Progenitor cell of endocrine pancreas (in vitro differentiated cells): Measurements from ENCODE around the gene ADAMTS12. TPM values are rescaled to one million over a fixed set of nuclear protein-coding genes. Genes with fewer than 3 reads are reported as not detected.

Experiments used
- DNase-seq: peaks from one replicate; pipeline ENCODE4 v3.0.0; 2021; ENCODE audit warnings: low spot score; ENCODE audit not compliant: unreplicated experiment
- H3K27ac Mint-ChIP-seq: 2 replicates; pipeline ENCODE4 v1.8.0; 2021; ENCODE audit warnings: mild to moderate bottlenecking, moderate library complexity, mixed read lengths
- H3K27me3 Mint-ChIP-seq: 2 replicates; pipeline ENCODE4 v1.8.0; 2021; ENCODE audit warnings: mixed read lengths
- H3K36me3 Mint-ChIP-seq: 2 replicates; pipeline ENCODE4 v1.8.0; 2022; ENCODE audit warnings: mixed read lengths; ENCODE audit not compliant: insufficient read depth
- H3K4me1 Mint-ChIP-seq: 2 replicates; pipeline ENCODE4 v1.8.0; 2021; ENCODE audit warnings: low read depth, mixed read lengths
- H3K4me3 Mint-ChIP-seq: 2 replicates; pipeline ENCODE4 v1.8.0; 2021; ENCODE audit warnings: low read depth, mild to moderate bottlenecking, moderate library complexity, mixed read lengths
- H3K9me3 Mint-ChIP-seq: 2 replicates; pipeline ENCODE4 v1.8.0; 2021; ENCODE audit warnings: low read depth, mixed read lengths
- CTCF ChIP-seq: fragments of 200-600 bp; sonication (generic); IDR thresholded peaks from one replicate; pipeline ENCODE4 v1.5.0; 2021; ENCODE audit warnings: antibody characterized with exemption, mild to moderate bottlenecking; ENCODE audit not compliant: unreplicated experiment
- total RNA-seq: library from RNA; stranded (reverse); gene quantifications from 2 replicates; pipeline ENCODE4 v1.2.1, GENCODE V29; 2021

ADAMTS12 gene
- total RNA-seq, 1 donor from 2014 or later = 5.2 TPM

GRCh38 chr5:33530183-33531036 is 361.4 kb downstream of the ADAMTS12 start:
- no peak for TF ChIP-seq CTCF
- Mint-ChIP-seq H3K36me3 (no peaks in the 10 kb centered on the region), H3K4me3 (no peak overlapping the region), H3K4me1 (no peaks in the 10 kb centered on the region), H3K27ac (no peak overlapping the region), H3K27me3 (no peaks in the 10 kb centered on the region), H3K9me3 (no peaks in the 10 kb centered on the region)
- no peak for DNase-seq

GRCh38 chr5:33527696-33528095 is 364.1 kb downstream of the ADAMTS12 start:
- no peaks in the 10 kb centered on the region for H3K4me1 Mint-ChIP-seq
- no peaks in the 10 kb centered on the region for H3K36me3 Mint-ChIP-seq
- no peaks in the 10 kb centered on the region for H3K27me3 Mint-ChIP-seq
- H3K9me3 Mint-ChIP-seq = no peaks in the 10 kb centered on the region
- DNase-seq = no peak
- H3K27ac Mint-ChIP-seq = no peak overlapping the region
- no peak for TF ChIP-seq CTCF
- H3K4me3 Mint-ChIP-seq = no peak overlapping the region

GRCh38 chr5:33526755-33527154 is 365.0 kb downstream of the ADAMTS12 start:
- H3K27me3 Mint-ChIP-seq = no peaks in the 10 kb centered on the region
- H3K27ac Mint-ChIP-seq = no peak overlapping the region
- TF ChIP-seq CTCF = no peak
- no peaks in the 10 kb centered on the region for H3K9me3 Mint-ChIP-seq
- no peaks in the 10 kb centered on the region for H3K4me1 Mint-ChIP-seq
- no peaks in the 10 kb centered on the region for H3K36me3 Mint-ChIP-seq
- no peak for DNase-seq
- no peak overlapping the region for H3K4me3 Mint-ChIP-seq

GRCh38 chr5:33524476-33524875 is 367.3 kb downstream of the ADAMTS12 start:
- Mint-ChIP-seq H3K4me1 (no peaks in the 10 kb centered on the region), H3K9me3 (peaks cover 2% of the 10 kb centered on the region), H3K27me3 (no peaks in the 10 kb centered on the region), H3K36me3 (no peaks in the 10 kb centered on the region), H3K4me3 (no peak overlapping the region), H3K27ac (no peak overlapping the region)
- TF ChIP-seq CTCF = no peak
- DNase-seq = no peak

- Mint-ChIP-seq H3K4me1 (no peaks in the 10 kb centered on the region), H3K9me3 (peaks cover 6% of the 10 kb centered on the region), H3K27me3 (no peaks in the 10 kb centered on the region), H3K27ac (no peak overlapping the region), H3K36me3 (no peaks in the 10 kb centered on the region), H3K4me3 (no peak overlapping the region)
- DNase-seq = no peak
- TF ChIP-seq CTCF = no peak
Measured at GRCh38 chr5:33523208-33523771, 368.5 kb downstream of the ADAMTS12 start.
